ENCODE data around the gene EPB41L3.
"Not testable (repeated sequence)": the region's sequence is repeated elsewhere in the genome, so short reads cannot be mapped to it uniquely, and the experiment has no call there.

The EPB41L3 gene

DNA sequence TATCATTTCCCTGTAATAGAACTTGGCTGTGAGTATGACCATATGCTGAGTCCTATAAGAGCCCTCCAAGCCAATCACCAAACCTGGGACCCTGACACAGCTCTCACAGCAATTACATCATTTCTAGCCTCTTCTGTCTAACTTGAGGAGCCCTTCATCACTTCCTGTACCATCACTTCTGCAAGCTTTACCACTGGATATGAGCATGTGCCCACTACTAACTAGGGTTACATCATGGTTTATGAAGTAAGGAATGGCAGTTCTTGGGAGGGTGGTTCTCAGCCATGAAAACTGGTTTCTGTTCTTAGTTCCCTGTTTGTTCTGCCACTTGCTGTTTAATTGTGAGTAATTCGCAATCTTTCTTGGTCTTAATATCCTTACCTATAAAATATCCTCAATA, 31.0 kb upstream of the EPB41L3 start:
- no peak for TF ChIP-seq CTCF (IDR thresholded peaks at IDR 0.05; ENCODE audit: control insufficient read depth, extremely low read depth, insufficient read depth)
- DNase-seq (ENCODE audit: low read depth), result no peak

DNA sequence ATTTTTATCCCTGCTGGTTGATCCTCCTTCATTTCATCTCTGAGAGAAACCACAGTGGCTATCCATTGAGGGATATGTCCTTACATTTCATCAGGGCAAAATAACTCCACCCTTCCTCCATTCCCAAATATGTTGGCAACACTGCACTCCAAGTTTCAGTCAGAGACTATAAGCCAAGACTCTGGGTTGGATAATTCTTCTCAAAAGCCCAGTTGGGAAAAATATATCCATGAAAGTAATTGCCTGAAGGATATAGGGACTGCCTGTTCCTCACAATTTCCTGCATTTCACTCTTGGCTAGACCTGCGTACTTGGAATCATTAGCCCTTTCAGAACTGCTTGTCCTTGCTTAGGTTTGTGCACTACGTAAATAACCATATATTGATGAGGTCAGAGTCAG, 27.9 kb upstream of the EPB41L3 start:
- DNase-seq (ENCODE audit: low read depth), result no peak
- H3K4me3 ChIP-seq (ENCODE audit: low read depth, low read length), result no peak overlapping the region
- no peak for TF ChIP-seq CTCF (IDR thresholded peaks at IDR 0.05; ENCODE audit: control insufficient read depth, extremely low read depth, insufficient read depth)

More for the DNA sequence above, 31.0 kb upstream of the EPB41L3 start:
- H3K4me3 ChIP-seq (ENCODE audit: low read depth, low read length), result no peak overlapping the region

DNA sequence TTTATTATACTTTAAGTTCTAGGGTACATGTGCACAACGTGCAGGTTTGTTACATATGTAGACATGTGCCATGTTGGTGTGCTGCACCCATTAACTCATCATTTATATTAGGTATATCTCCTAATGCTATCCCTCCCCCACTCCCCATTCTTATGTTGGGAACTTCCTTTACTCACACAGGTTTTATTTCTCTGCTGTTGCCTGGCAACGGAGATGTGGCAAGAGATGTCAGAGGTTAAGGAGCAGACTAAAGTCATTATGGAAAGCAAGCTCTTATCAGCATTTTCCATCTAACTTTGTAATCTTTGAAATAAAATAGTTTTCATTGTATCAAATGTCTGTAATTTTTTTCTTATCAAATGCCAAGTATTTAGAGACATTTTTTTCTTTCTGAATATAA, 26.8 kb upstream of the EPB41L3 start:
- DNase-seq (ENCODE audit: low read depth), result peak; percentile 7

GRCh38 chr18:5568416-5568815, 24.6 kb upstream of the EPB41L3 start:
- TF ChIP-seq CTCF (IDR thresholded peaks at IDR 0.05; ENCODE audit: control insufficient read depth, extremely low read depth, insufficient read depth), result no peak
- no peak for DNase-seq (ENCODE audit: low read depth)
- no peak overlapping the region for H3K4me3 ChIP-seq (ENCODE audit: low read depth, low read length)

More for the DNA sequence above, 26.8 kb upstream of the EPB41L3 start:
- not testable (repeated sequence) for H3K4me3 ChIP-seq (ENCODE audit: low read depth, low read length)

DNA sequence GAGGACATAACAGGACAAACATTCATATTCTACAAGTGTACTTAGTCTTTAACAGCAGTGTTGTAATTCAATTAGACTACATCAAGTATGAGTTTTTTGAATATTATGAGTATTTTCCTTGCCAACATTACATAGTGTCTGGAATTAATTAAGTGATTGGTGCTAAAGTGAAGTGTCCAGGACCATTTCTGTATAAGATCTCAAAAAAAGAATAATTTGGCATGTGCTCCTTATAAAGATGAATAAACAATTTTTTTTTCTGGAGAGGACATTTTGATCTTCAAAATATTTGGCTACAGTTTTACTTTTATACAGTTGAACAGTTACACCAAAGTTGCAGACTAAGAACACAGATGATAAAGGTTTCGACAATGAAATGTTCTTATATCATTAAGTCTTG, 15.1 kb upstream of the EPB41L3 start:
- no peak for DNase-seq (ENCODE audit: low read depth)
- TF ChIP-seq CTCF (IDR thresholded peaks at IDR 0.05; ENCODE audit: control insufficient read depth, extremely low read depth, insufficient read depth), result no peak
- no peak overlapping the region for H3K4me3 ChIP-seq (ENCODE audit: low read depth, low read length)

DNA sequence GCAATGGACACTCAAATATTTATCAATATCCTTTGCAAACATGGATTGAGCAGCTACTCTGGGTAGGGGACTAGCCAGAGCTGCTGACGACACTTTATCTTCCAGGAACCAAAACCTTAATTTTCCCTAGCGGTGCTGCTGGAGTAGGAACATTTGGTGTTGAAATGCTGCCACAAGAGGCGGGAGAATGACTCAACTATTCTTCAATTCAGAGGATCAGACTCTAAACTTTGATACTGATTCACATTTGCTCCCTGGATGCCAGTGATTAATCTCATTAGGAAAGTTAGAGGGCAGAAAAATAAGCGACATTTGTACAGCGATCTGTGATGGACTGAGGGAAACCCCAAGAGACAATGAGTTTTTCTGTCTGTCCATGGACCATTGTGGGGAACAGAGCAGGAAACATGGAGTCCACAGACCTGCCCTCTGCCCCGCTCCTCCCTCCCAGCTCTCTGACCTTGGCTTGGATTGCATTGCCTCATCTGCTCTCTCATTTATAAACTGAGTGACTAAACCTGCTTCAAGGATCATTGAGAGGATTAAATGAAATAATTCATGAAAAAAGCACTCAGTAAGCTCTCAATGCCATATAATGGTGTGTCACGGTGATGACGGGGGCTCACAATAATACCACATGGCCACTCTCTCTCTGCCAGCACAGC, 12.6 kb upstream of the EPB41L3 start:
- no peak for TF ChIP-seq CTCF (IDR thresholded peaks at IDR 0.05; ENCODE audit: control insufficient read depth, extremely low read depth, insufficient read depth)
- H3K4me3 ChIP-seq (ENCODE audit: low read depth, low read length), result no peak overlapping the region
- no peak for DNase-seq (ENCODE audit: low read depth)

GRCh38 chr18:5554629-5555028, 10.8 kb upstream of the EPB41L3 start:
- TF ChIP-seq CTCF (IDR thresholded peaks at IDR 0.05; ENCODE audit: control insufficient read depth, extremely low read depth, insufficient read depth), result no peak

More at GRCh38 chr18:5554629-5555028, 10.8 kb upstream of the EPB41L3 start:
- DNase-seq (ENCODE audit: low read depth), result no peak
- H3K4me3 ChIP-seq (ENCODE audit: low read depth, low read length), result no peak overlapping the region

Data from LNCaP clone FGC (cell line).